Heart right ventricle (tissue), 16 donors: ENCODE results near the gene AOAH. TPM values are rescaled to one million over a fixed set of nuclear protein-coding genes. Genes with fewer than 3 reads are reported as not detected.

ENCODE experiments used
- ATAC-seq, 8 donors: fragments of 200-7000 bp; cut with Tn5 transposase; one replicate each; pipeline ENCODE4 v1.9.1; 2020; ENCODE audit warnings: mild to moderate bottlenecking in 8 of 8, moderate library complexity in 8 of 8, moderate number of reproducible peaks in 1 of 8
- DNase-seq, 2 donors: peaks; one replicate each; pipeline ENCODE4 v3.0.0-alpha.2; 2020
- H3K27ac ChIP-seq, 10 donors: fragments of 200-600 bp; sonication (generic) in 2 of 10; one replicate each; pipeline versions ENCODE4 v1.5.0 to v1.8.0; 2020 to 2022; ENCODE audit warnings: mild to moderate bottlenecking in 3 of 10
- H3K27me3 ChIP-seq, 7 donors: fragments of 200-600 bp; one replicate each; pipeline ENCODE4 v1.8.0; 2021 to 2022; ENCODE audit warnings: mild to moderate bottlenecking in 2 of 7
- H3K36me3 ChIP-seq, 9 donors: fragments of 200-600 bp; sonication (generic) in 1 of 9; one replicate each; pipeline versions ENCODE4 v1.5.0 to v1.8.0; 2020 to 2022; ENCODE audit warnings: mild to moderate bottlenecking in 2 of 9
- H3K4me1 ChIP-seq, 9 donors: fragments of 200-600 bp; sonication (generic) in 1 of 9; one replicate each; pipeline versions ENCODE4 v1.5.0 to v1.8.0; 2020 to 2022; ENCODE audit warnings: mild to moderate bottlenecking in 4 of 9
- H3K4me3 ChIP-seq, 10 donors: fragments of 200-600 bp; sonication (generic) in 2 of 10; one replicate each; pipeline versions ENCODE4 v1.5.0 to v1.8.0; 2020 to 2022; ENCODE audit warnings: mild to moderate bottlenecking in 7 of 10, moderate library complexity in 2 of 10
- H3K9me3 ChIP-seq, 11 donors: fragments of 200-600 bp in 10 of 11; sonication (generic) in 2 of 11; one replicate each; pipeline versions ENCODE4 v1.5.0 to v1.8.0; 2013 to 2022; ENCODE audit warnings: mild to moderate bottlenecking in 2 of 11, control low read depth in 1 of 11, moderate library complexity in 1 of 11
- WGBS, 2 donors: extraction: QIAGEN DNeasy Blood & Tissue Kit; methylation state at CpG; one replicate each; pipeline ENCODE4 v1.1.7; 2013; ENCODE audit warnings: inconsistent platforms in 1 of 2; 5-methylcytosine and 5-hydroxymethylcytosine counted together
- intact Hi-C, 10 donors: fragments of 100-400 bp; cut with DNase I; formaldehyde crosslinking; loops; one replicate each; pipeline versions ENCODE4 v1.11.1 to v1.14.2; 2022
- polyA plus RNA-seq, 2 donors: library from polyadenylated mRNA; stranded (reverse); fragments of 200-250 nt; gene quantifications; one replicate each; pipeline ENCODE4 v1.2.3, GENCODE V29; 2013
- total RNA-seq, 10 donors: library from RNA; stranded (reverse); fragmentation: NEBNext Ultra II Directional in 3 of 10; extraction: Animal tissue kit (Norgen Biotek cat#: 25700) in 3 of 10; gene quantifications; one replicate each; pipeline versions ENCODE4 v1.2.1 to v1.2.4, GENCODE V29; 2021 to 2023
- TF ChIP-seq, protein P1 (sequence below), 9 donors: fragments of 200-600 bp; sonication (generic) in 2 of 9; IDR thresholded peaks; one replicate each; pipeline versions ENCODE4 v1.5.0 to v1.8.0; 2021 to 2022; ENCODE audit warnings: antibody characterized with exemption in 9 of 9, mild to moderate bottlenecking in 5 of 9, moderate library complexity in 1 of 9
- donor health status: Arrhythmogenic right ventricular cardiomyopathy.
- donor health status: ischemic (EF 13 %, LVEDD 7.1; RV severe dilation, severe dysfunction).
- donor health status: healthy with polysubstance abuse.
- donor health status: DM: no; HTN: yes; CAD: no.
- donor health status: DM: no; HTN: no; CAD: no.
- donor health status: ischemic (EF 25% LVEDD 6.9; RV normal size, moderate dysfunction).
- donor health status: ischemic (EF 25% LVEDD 5.7; RV mildly dilated, moderate dysfunction).
- donor health status: healthy.
- donor health status: DM: yes; HTN: yes; CAD: no.
- donor health status: Ischemic cardiomyopathy.
- donor health status: ischemic (EF 35%, LVEDD 5.7; RV mildly dilated, moderate dysfunction).
- donor health status: nonischemic (EF 11% LVEDD 7.7; RV severe dilation, severe dysfunction).
- donor health status: DM: yes; HTN: yes; CAD: no.
- donor health status: PGD.
- donor health status: ischemic (EF 29% LVEDD 5.4; RV normal size, mild dysfunction).
- donor health status: nonischemic (EF 23%, LVEDD 6.1; RV moderate dilation, normal function).

Gene AOAH
- total and polyA plus RNA-seq, 12 donors: 0.70 to 19.5 (median 1.6) TPM

GRCh38 chr7:36620166-36620708 lies 104.1 kb downstream of the AOAH start:
- peaks cover 0 to 79% (median 0%) of the 10 kb centered on the region in 9 donors for H3K36me3 ChIP-seq
- no peak overlapping the region for H3K27ac ChIP-seq
- WGBS, 2 donors: 42 to 59% methylated on average over 4 of the region's 4 CpGs
- H3K9me3 ChIP-seq: no peaks in the 10 kb centered on the region
- no peak for ATAC-seq
- DNase-seq: no peak
- H3K4me1 ChIP-seq: peaks cover 0 to 17% (median 0%) of the 10 kb centered on the region in 9 donors
- TF ChIP-seq, protein P1, sequence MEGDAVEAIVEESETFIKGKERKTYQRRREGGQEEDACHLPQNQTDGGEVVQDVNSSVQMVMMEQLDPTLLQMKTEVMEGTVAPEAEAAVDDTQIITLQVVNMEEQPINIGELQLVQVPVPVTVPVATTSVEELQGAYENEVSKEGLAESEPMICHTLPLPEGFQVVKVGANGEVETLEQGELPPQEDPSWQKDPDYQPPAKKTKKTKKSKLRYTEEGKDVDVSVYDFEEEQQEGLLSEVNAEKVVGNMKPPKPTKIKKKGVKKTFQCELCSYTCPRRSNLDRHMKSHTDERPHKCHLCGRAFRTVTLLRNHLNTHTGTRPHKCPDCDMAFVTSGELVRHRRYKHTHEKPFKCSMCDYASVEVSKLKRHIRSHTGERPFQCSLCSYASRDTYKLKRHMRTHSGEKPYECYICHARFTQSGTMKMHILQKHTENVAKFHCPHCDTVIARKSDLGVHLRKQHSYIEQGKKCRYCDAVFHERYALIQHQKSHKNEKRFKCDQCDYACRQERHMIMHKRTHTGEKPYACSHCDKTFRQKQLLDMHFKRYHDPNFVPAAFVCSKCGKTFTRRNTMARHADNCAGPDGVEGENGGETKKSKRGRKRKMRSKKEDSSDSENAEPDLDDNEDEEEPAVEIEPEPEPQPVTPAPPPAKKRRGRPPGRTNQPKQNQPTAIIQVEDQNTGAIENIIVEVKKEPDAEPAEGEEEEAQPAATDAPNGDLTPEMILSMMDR (IDR thresholded peaks at IDR 0.05): no peak
- H3K27me3 ChIP-seq: no peaks in the 10 kb centered on the region
- intact Hi-C loops: no loop called here
- H3K4me3 ChIP-seq: no peak overlapping the region

- intact Hi-C loops: no loop called here
- 97 to 98% methylated on average over 1 of the region's 1 CpG for WGBS, 2 donors
- ATAC-seq: no peak
- H3K27me3 ChIP-seq: no peaks in the 10 kb centered on the region
- H3K9me3 ChIP-seq: no peaks in the 10 kb centered on the region
- peaks cover 0 to 10% (median 0%) of the 10 kb centered on the region in 9 donors for H3K4me1 ChIP-seq
- DNase-seq: no peak
- H3K27ac ChIP-seq: no peak overlapping the region
- H3K36me3 ChIP-seq: peaks cover 0 to 84% (median 0%) of the 10 kb centered on the region in 9 donors
- no peak overlapping the region for H3K4me3 ChIP-seq
- TF ChIP-seq, protein P1 (IDR thresholded peaks at IDR 0.05): no peak
Measured at GRCh38 chr7:36617408-36617807, 106.9 kb downstream of the AOAH start.

GRCh38 chr7:36615852-36616540 lies 108.3 kb downstream of the AOAH start:
- TF ChIP-seq, protein P1 (IDR thresholded peaks at IDR 0.05): no peak
- Histone ChIP-seq H3K36me3 (peaks cover 0 to 77% (median 0%) of the 10 kb centered on the region in 9 donors), H3K27me3 (no peaks in the 10 kb centered on the region), H3K4me3 (no peak overlapping the region), H3K9me3 (no peaks in the 10 kb centered on the region), H3K4me1 (peaks cover 0 to 10% (median 0%) of the 10 kb centered on the region in 9 donors), H3K27ac (no peak overlapping the region)
- intact Hi-C loops: no loop called here
- DNase-seq: no peak
- no peak for ATAC-seq
- WGBS, 2 donors: 65 to 66% methylated on average over 10 of the region's 10 CpGs

DNA sequence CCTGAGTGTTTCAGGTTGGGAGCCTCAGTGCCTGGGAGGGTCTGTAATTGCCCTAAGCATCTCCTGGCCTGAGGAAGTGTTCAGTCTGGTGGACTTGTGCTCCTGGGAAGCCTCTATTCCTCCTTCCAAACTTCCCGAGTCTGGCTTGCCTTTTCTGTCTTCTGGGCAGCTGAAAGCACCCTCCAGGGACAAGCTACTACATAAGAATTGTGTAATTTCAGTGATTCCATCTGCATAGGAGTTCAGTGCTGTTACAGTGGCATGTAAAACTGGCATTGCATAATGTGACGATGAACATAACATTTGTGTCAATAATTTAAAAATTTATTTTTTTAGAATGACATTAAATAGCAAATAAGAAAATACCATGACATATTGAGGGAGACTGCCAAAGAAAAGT lies 109.3 kb downstream of the AOAH start:
- Histone ChIP-seq H3K4me3 (no peak overlapping the region), H3K4me1 (peaks cover 0 to 10% (median 0%) of the 10 kb centered on the region in 9 donors), H3K36me3 (peaks cover 0 to 67% (median 0%) of the 10 kb centered on the region in 9 donors), H3K9me3 (no peaks in the 10 kb centered on the region), H3K27me3 (no peaks in the 10 kb centered on the region), H3K27ac (no peak overlapping the region)
- no peak for ATAC-seq
- intact Hi-C loops: no loop called here
- DNase-seq: no peak
- TF ChIP-seq, protein P1 (IDR thresholded peaks at IDR 0.05): no peak
- WGBS, 2 donors: 71 to 72% methylated on average over 2 of the region's 2 CpGs
